Mesothelial cell of epicardium (in vitro differentiated cells): ENCODE results near the gene AREG. TPM values are rescaled to one million over a fixed set of nuclear protein-coding genes. Genes with fewer than 3 reads are reported as not detected.

Experiments used
- DNase-seq, 2 experiments: peaks; one replicate each; pipeline ENCODE4 v3.0.0; 2021; ENCODE audit warnings: low spot score in 2 of 2; ENCODE audit not compliant: unreplicated experiment in 2 of 2
- H3K27ac Mint-ChIP-seq: 2 replicates; pipeline ENCODE4 v1.8.0; 2021; ENCODE audit warnings: mixed read lengths
- H3K27me3 Mint-ChIP-seq: 2 replicates; pipeline ENCODE4 v1.8.0; 2021; ENCODE audit warnings: low read depth, mixed read lengths
- H3K36me3 Mint-ChIP-seq: 2 replicates; pipeline ENCODE4 v1.8.0; 2021; ENCODE audit warnings: mixed read lengths
- H3K4me1 Mint-ChIP-seq: 2 replicates; pipeline ENCODE4 v1.8.0; 2021; ENCODE audit warnings: mixed read lengths
- H3K4me3 Mint-ChIP-seq: 2 replicates; pipeline ENCODE4 v1.8.0; 2021; ENCODE audit warnings: mild to moderate bottlenecking, moderate library complexity, mixed read lengths
- H3K9me3 Mint-ChIP-seq: 2 replicates; pipeline ENCODE4 v1.8.0; 2021; ENCODE audit warnings: mixed read lengths
- CTCF ChIP-seq: fragments of 200-600 bp; sonication (generic); IDR thresholded peaks from one replicate; pipeline ENCODE4 v1.5.0; 2021; ENCODE audit warnings: antibody characterized with exemption; ENCODE audit not compliant: unreplicated experiment
- total RNA-seq: library from RNA; stranded (reverse); gene quantifications from 3 replicates; pipeline ENCODE4 v1.2.1, GENCODE V29; 2021

Gene AREG
- total RNA-seq, 1 donor from 2014 or later: 1.5 TPM

- H3K4me1 Mint-ChIP-seq: peaks cover 5% of the 10 kb centered on the region
- no peak overlapping the region for H3K27ac Mint-ChIP-seq
- peaks cover 22% of the 10 kb centered on the region for H3K27me3 Mint-ChIP-seq
- TF ChIP-seq CTCF: no peak
- no peak overlapping the region for H3K4me3 Mint-ChIP-seq
- H3K9me3 Mint-ChIP-seq: no peaks in the 10 kb centered on the region
- no peak for DNase-seq
- H3K36me3 Mint-ChIP-seq: no peaks in the 10 kb centered on the region
These were observed 3.2 kb upstream of the AREG start for GRCh38 chr4:74441744-74442143.

GRCh38 chr4:74446193-74446868, 1.4 kb downstream of the AREG start:
- Mint-ChIP-seq H3K27ac (no peak overlapping the region), H3K4me3 (no peak overlapping the region), H3K4me1 (peaks cover 9% of the 10 kb centered on the region), H3K36me3 (no peaks in the 10 kb centered on the region), H3K9me3 (no peaks in the 10 kb centered on the region), H3K27me3 (peaks cover 33% of the 10 kb centered on the region)
- no peak for TF ChIP-seq CTCF
- no peak for DNase-seq

GRCh38 chr4:74446896-74447295, 2.0 kb downstream of the AREG start:
- H3K4me3 Mint-ChIP-seq: no peak overlapping the region

GRCh38 chr4:74447636-74448233, 2.8 kb downstream of the AREG start:
- peaks cover 33% of the 10 kb centered on the region for H3K27me3 Mint-ChIP-seq
- H3K4me3 Mint-ChIP-seq: no peak overlapping the region
- no peaks in the 10 kb centered on the region for H3K9me3 Mint-ChIP-seq
- peaks cover 9% of the 10 kb centered on the region for H3K4me1 Mint-ChIP-seq
- no peak for TF ChIP-seq CTCF
- H3K36me3 Mint-ChIP-seq: no peaks in the 10 kb centered on the region
- H3K27ac Mint-ChIP-seq: no peak overlapping the region
- no peak for DNase-seq

More at GRCh38 chr4:74446896-74447295, 2.0 kb downstream of the AREG start:
- Mint-ChIP-seq H3K36me3 (no peaks in the 10 kb centered on the region), H3K27ac (no peak overlapping the region), H3K27me3 (peaks cover 33% of the 10 kb centered on the region), H3K9me3 (no peaks in the 10 kb centered on the region), H3K4me1 (peaks cover 9% of the 10 kb centered on the region)
- no peak for DNase-seq
- no peak for TF ChIP-seq CTCF

GRCh38 chr4:74449571-74450297, 4.8 kb downstream of the AREG start:
- no peak overlapping the region for H3K27ac Mint-ChIP-seq
- TF ChIP-seq CTCF: no peak

More at GRCh38 chr4:74449571-74450297, 4.8 kb downstream of the AREG start:
- H3K4me3 Mint-ChIP-seq: no peak overlapping the region
- H3K4me1 Mint-ChIP-seq: peaks cover 9% of the 10 kb centered on the region
- peaks cover 24% of the 10 kb centered on the region for H3K27me3 Mint-ChIP-seq
- no peak for DNase-seq
- no peaks in the 10 kb centered on the region for H3K36me3 Mint-ChIP-seq
- no peaks in the 10 kb centered on the region for H3K9me3 Mint-ChIP-seq
